ENCODE data around the gene DDT.

DNA sequence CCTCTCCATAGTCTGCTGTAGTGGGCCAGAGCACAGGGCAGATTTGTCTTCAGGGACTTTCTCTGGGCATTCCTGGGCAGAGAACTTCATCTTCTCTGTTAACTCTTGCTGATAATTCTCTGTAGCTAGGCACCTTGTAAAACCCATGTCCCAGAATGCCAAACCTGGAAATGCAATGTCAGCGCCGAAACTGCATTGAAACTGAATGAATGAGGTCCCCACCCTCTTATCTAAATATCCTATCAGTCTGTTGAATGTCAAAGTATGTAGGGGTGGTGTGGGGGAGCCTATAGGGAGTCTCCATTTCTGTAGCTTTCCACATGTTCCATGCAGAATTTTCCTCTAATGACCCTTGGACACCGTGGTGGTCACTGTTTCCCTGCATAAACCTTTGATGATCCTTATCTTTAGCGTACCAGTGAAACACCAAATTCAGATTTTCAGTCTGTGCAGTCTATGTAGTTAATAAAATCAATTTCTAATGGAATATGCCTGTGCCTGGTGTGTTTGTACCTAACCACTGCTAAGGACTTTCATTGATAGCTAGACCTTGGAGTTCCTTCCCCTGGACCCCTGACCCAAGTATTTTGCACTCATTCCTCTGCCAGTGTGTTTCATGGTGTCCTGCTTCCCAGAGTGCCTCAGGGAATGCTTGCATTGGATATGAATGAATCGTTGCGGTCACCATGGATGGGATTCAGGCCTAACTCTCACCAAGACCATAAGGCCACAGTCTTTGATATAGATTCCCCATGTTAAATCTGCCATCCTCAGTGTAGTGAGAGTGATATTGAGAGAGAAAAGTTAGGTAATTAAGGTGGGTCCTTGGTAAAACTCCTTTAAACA lies 34.4 kb upstream of the DDT start:
- no peak for TF ChIP-seq SPI1 (IDR thresholded peaks at IDR 0.05; ENCODE audit: low read depth, low read length)
- no peak for TF ChIP-seq POLR2A (IDR thresholded peaks at IDR 0.05; ENCODE audit: low read depth, low read length)
- no peak for TF ChIP-seq POLR2AphosphoS5 (IDR thresholded peaks at IDR 0.05; ENCODE audit: low read depth, low read length)
- no peak for TF ChIP-seq TAF1 (IDR thresholded peaks at IDR 0.05; ENCODE audit: low read depth, low read length)
- TF ChIP-seq PAX5 (IDR thresholded peaks at IDR 0.05; ENCODE audit: insufficient read depth, low read length, severe bottlenecking) = no peak
- no peak for TF ChIP-seq POU2F2 (IDR thresholded peaks at IDR 0.05; ENCODE audit: low read depth, low read length)
